Stimulated activated CD8-positive, alpha-beta memory T cell treated with anti-CD3 and anti-CD28 coated beads, Interleukin-15, amount 100 ng/mL, for 4 hours (primary cell): ENCODE data around the gene PAFAH2.
A peak's percentile ranks its signal among the peaks of the same experiment; 100 is the strongest.
"Not testable (repeated sequence)": the region's sequence is repeated elsewhere in the genome, so short reads cannot be mapped to it uniquely, and the experiment has no call there.

Experiments used
- DNase-seq, 2 donors: peaks; one replicate each; pipeline ENCODE4 v3.0.0-alpha.2; 2020; ENCODE audit warnings: low read depth in 2 of 2

Gene PAFAH2

GRCh38 chr1:26010825-26011224 lies 13.0 kb upstream of the PAFAH2 start:
- DNase-seq: no peak

GRCh38 chr1:26009796-26010447 lies 12.1 kb upstream of the PAFAH2 start:
- DNase-seq: no peak

DNA sequence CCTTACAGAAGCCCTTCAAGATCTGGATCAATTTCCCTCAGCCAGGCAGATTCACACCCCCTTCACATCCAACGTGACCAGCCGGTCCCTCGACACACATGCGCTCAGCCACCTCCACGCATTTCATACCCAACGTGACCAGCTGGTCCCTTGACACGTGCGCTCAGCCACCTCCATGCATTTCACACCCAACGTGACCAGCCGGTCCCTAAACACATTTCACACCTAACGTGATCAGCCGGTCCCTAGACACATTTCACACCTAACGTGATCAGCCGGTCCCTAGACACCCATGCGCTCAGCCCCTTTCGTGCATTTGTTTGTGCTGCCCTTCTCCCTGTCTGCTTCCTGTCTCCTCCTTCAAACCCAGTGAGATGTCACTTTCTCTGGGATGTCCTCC lies 8.8 kb upstream of the PAFAH2 start:
- DNase-seq: no peak

DNA sequence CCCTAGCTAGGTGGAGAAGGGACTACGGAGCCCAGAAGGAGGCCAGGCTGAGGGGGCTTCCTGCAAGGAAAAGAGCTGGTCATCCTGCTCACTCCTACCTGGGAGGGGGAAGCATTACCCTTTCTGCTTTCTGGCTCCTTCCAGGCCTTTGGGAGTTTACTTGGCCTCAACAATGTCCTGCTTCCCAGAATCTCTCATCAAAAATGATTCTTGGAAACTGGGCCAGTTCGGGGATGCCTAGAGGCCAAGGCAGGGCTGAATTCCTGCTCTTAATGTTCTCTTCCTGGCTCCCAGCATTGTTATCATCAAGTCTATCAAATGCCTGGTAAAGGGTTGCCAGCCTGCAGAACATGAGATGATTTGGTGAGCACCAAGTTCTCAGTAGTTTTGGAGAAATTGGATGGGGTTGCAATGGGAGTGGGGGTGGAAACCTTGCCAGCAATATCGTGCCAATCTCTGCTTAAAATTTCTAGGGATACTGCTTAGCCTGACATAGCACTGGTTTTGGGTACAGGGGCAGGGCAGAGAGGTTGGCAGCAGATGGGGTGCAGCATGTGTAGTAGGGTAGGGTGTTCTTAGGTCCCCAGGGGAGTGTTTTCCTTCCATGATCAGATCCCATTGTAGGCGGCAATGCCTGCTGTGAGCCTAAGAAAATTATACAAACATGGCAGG lies 7.7 kb upstream of the PAFAH2 start:
- DNase-seq: no peak

GRCh38 chr1:26003756-26004155 lies 5.9 kb upstream of the PAFAH2 start:
- no peak for DNase-seq

GRCh38 chr1:26003262-26003661 lies 5.4 kb upstream of the PAFAH2 start:
- no peak for DNase-seq

- DNase-seq: no peak
Observed at GRCh38 chr1:25999041-25999800, 1.4 kb upstream of the PAFAH2 start.

GRCh38 chr1:25996966-25997827 lies 666 bp downstream of the PAFAH2 start:
- no peak for DNase-seq

DNA sequence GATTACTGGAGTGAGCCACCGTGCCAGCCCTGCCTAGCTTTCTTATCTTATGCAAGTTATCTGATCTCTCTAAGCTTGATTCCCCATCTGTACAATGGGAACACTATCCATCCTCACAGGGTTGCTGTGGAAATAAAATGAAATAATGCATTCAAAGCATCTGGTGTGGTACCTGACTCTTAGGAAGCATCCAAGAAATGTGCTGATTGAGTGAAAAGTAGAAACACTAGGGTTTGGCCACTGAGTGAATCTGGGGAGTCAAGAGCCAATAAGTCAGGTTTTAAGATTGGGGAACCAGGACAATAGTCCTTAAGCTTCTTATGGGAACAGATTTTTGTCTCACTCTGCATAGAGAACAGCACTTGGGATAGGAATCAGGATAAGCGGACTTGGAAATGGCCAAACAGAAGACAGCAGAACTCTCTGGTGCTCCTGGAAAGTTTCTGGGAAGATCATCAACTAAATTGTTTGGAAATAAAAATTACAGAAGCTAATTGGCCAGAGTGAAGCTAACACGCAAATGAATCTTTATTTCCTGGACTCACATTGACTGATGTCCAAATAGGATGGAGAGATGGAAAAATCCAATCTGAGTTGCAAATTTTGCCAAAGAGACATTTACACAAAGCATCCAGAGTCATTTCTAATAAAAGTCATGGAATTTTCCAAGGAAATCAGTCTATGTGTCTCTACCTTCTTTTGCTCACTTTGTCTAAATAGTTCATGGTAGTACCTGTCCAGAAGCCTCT lies 3.3 kb downstream of the PAFAH2 start:
- no peak for DNase-seq

- no peak for DNase-seq
Observed at GRCh38 chr1:25993197-25993951, 4.5 kb downstream of the PAFAH2 start.

DNA sequence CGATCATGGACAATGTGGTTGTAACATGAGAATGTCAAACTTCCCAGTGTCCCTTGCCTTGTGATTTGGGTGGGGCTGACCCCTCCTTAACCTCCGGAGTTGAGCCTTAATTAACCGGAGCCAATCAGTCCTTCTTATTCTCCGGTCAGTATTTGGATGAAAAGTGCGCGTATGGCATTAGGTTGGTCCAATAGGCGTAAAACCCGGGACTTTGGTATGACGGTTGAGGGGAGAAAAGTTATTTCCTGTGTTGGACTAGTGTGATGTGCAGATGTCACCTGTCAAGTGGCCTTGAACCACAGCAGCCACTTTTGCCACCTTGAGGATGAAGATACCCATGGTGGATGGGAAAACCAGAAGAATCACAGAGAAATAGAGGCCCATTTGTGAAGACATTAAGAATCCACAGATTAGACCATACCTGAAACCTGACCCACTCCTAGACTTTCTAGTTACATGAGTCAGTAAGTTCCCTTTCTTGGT lies 5.1 kb downstream of the PAFAH2 start:
- DNase-seq: no peak

GRCh38 chr1:25991937-25992688 lies 5.8 kb downstream of the PAFAH2 start:
- no peak for DNase-seq

- DNase-seq: peak; percentile 21 to 22
Observed at GRCh38 chr1:25990702-25991395, 7.0 kb downstream of the PAFAH2 start.

DNA sequence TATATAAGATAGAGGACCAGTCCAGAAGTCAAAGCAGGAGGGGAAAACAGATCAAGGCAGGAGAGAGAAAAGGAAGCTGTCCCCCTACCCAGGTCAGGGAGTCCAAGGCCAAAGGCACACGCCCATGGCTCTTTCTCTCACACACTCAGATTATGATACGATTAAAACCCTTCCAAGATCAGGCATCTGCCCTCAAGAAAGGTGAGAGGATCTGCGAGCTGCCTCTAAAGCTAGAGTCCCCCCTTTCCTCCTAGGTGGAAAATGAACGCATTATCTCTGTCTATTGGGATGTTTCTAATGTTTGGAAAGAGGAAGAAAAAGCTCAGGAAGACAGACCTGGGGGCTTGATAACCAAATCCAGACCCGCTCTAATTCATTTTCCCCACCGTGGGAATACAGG lies 7.6 kb downstream of the PAFAH2 start:
- DNase-seq: no peak

- DNase-seq: no peak
Observed at GRCh38 chr1:25989440-25990234, 8.2 kb downstream of the PAFAH2 start.

- DNase-seq: no peak
Observed at GRCh38 chr1:25987951-25988350, 9.9 kb downstream of the PAFAH2 start.

- DNase-seq: not testable (repeated sequence)
Observed at GRCh38 chr1:25986773-25987172, 11.1 kb downstream of the PAFAH2 start.

- no peak for DNase-seq
Observed at GRCh38 chr1:25985670-25986069, 12.2 kb downstream of the PAFAH2 start.
